ENCODE data around the gene PIK3R2.
A peak's percentile ranks its signal among the peaks of the same experiment; 100 is the strongest.
"Not testable (repeated sequence)": the region's sequence is repeated elsewhere in the genome, so short reads cannot be mapped to it uniquely, and the experiment has no call there.

PIK3R2 gene

DNA sequence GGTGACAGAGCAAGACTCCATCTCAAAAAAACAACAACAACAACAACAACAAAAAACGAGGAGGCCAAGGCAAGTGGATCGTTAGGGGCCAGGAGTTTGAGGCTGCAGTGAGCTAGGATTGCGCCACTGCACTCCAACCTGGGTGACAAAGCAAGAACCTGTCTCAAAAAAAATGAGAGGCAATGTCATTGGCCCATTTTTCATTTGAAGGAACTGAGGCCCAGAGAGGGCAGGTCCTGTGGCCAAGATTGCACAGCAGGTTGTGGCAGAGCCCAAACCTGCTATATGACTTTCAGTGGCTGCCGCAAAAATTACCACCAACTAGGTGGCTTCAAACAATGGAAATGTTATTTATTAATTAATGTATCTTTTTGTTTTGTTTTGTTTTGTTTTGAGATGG is 5.5 kb downstream of the PIK3R2 start:
- H3K9me3 ChIP-seq (ENCODE audit: insufficient read depth, low read depth, low read length), result no peaks in the 10 kb centered on the region
- peaks cover 18% of the 10 kb centered on the region for H3K4me1 ChIP-seq (ENCODE audit: insufficient read depth, low read length, poor library complexity, severe bottlenecking)
- H3K36me3 ChIP-seq (ENCODE audit: insufficient read depth, low read length), result peaks cover 9% of the 10 kb centered on the region; the same call in 1 of the 2 replicates
- H3K9ac ChIP-seq (ENCODE audit: low read depth, low read length, poor library complexity, severe bottlenecking), result no peak overlapping the region
- no peaks in the 10 kb centered on the region for H3K9me2 ChIP-seq (replicated peaks; ENCODE audit: low read depth, low read length)
- H3K79me2 ChIP-seq (ENCODE audit: insufficient read depth, low read length), result peaks cover 25% of the 10 kb centered on the region; the same call in 1 of the 2 replicates
- H3K4me3 ChIP-seq (ENCODE audit: low read length, poor library complexity, severe bottlenecking), result no peak overlapping the region
- H2AFZ ChIP-seq (ENCODE audit: low read length), result no peak overlapping the region
- peaks cover 10% of the 10 kb centered on the region for H4K20me1 ChIP-seq (ENCODE audit: insufficient read depth, low read length, poor library complexity, severe bottlenecking)
- H3K27me3 ChIP-seq (ENCODE audit: insufficient read depth, low read length, poor library complexity, severe bottlenecking), result no peaks in the 10 kb centered on the region
- H3K4me2 ChIP-seq (ENCODE audit: low read depth, low read length, poor library complexity, severe bottlenecking), result no peak overlapping the region
- no peaks in the 10 kb centered on the region for H3F3A ChIP-seq (ENCODE audit: low read depth)
- TF ChIP-seq, protein P1, sequence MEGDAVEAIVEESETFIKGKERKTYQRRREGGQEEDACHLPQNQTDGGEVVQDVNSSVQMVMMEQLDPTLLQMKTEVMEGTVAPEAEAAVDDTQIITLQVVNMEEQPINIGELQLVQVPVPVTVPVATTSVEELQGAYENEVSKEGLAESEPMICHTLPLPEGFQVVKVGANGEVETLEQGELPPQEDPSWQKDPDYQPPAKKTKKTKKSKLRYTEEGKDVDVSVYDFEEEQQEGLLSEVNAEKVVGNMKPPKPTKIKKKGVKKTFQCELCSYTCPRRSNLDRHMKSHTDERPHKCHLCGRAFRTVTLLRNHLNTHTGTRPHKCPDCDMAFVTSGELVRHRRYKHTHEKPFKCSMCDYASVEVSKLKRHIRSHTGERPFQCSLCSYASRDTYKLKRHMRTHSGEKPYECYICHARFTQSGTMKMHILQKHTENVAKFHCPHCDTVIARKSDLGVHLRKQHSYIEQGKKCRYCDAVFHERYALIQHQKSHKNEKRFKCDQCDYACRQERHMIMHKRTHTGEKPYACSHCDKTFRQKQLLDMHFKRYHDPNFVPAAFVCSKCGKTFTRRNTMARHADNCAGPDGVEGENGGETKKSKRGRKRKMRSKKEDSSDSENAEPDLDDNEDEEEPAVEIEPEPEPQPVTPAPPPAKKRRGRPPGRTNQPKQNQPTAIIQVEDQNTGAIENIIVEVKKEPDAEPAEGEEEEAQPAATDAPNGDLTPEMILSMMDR (conservative IDR thresholded peaks at IDR 0.05; ENCODE audit: low read length), result no peak
- no peak for TF ChIP-seq EZH2phosphoT487 (IDR thresholded peaks at IDR 0.05; ENCODE audit: borderline replicate concordance)

DNA sequence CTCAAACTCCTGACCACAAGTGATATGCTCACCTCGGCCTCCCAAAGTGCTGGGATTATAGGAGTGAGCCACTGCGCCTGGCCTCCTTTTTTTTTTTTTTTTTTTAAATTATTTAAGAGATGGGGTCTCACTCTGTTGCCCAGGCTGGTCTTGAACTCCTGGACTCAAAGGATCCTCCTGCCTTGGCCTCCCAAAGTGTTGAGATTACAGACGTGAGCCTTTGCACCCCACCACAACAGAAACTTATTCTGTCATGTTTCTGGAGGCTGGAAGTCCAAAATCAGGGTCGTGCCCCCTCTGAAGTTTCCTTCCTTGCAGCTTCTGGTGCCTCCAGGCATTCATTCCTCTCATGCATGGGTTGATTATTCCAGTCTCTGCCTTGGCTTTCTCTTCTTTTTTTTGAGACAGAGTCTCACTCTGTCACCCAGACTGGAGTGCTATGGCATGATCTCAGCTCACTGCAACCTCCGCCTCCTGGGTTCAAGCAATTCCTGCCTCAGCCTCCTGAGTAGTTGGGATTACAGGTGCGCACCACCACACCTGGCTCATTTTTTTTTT is 6.2 kb downstream of the PIK3R2 start:
- not testable (repeated sequence) for H3K9me2 ChIP-seq (replicated peaks; ENCODE audit: low read depth, low read length); H3K9me3 ChIP-seq (ENCODE audit: insufficient read depth, low read depth, low read length); H4K20me1 ChIP-seq (ENCODE audit: insufficient read depth, low read length, poor library complexity, severe bottlenecking); H2AFZ ChIP-seq (ENCODE audit: low read length); H3K9ac ChIP-seq (ENCODE audit: low read depth, low read length, poor library complexity, severe bottlenecking); H3K27me3 ChIP-seq (ENCODE audit: insufficient read depth, low read length, poor library complexity, severe bottlenecking); H3F3A ChIP-seq (ENCODE audit: low read depth); H3K4me2 ChIP-seq (ENCODE audit: low read depth, low read length, poor library complexity, severe bottlenecking); H3K4me3 ChIP-seq (ENCODE audit: low read length, poor library complexity, severe bottlenecking)
- Histone ChIP-seq H3K79me2 (ENCODE audit: insufficient read depth, low read length) (peaks cover 18% of the 10 kb centered on the region; the same call in 1 of the 2 replicates), H3K36me3 (ENCODE audit: insufficient read depth, low read length) (peaks cover 10% of the 10 kb centered on the region; the same call in 1 of the 2 replicates), H3K4me1 (ENCODE audit: insufficient read depth, low read length, poor library complexity, severe bottlenecking) (peaks cover 12% of the 10 kb centered on the region)

DNA sequence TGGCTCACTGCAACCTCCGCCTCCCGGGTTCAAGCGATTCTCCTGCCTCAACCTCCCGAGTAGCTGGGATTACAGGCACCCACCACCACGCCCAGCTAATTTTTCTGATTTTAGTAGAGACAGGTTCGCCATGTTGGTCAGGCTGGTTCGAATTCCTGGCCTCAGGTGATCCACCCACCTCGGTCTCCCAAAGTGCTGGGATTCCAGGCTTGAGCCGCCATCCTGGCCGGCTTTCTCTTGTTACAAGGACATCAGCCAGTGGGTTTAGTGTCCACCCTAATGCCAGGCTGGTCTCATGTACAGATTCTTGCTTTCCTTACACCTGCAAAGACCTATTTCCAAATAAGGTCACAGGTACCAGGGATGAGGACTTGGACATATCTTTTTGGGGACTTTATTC is 6.8 kb downstream of the PIK3R2 start:
- Histone ChIP-seq H3K79me2 (ENCODE audit: insufficient read depth, low read length) (peaks cover 12% of the 10 kb centered on the region; the same call in 1 of the 2 replicates), H2AFZ (ENCODE audit: low read length) (no peak overlapping the region), H3K9ac (ENCODE audit: low read depth, low read length, poor library complexity, severe bottlenecking) (peak overlapping the region; percentile 74), H3K4me2 (ENCODE audit: low read depth, low read length, poor library complexity, severe bottlenecking) (peak overlapping the region; percentile 78), H3K4me3 (ENCODE audit: low read length, poor library complexity, severe bottlenecking) (no peak overlapping the region), H3F3A (ENCODE audit: low read depth) (no peaks in the 10 kb centered on the region), H3K36me3 (ENCODE audit: insufficient read depth, low read length) (peaks cover 10% of the 10 kb centered on the region; the same call in 1 of the 2 replicates), H3K9me2 (replicated peaks; ENCODE audit: low read depth, low read length) (no peaks in the 10 kb centered on the region), H3K4me1 (ENCODE audit: insufficient read depth, low read length, poor library complexity, severe bottlenecking) (peaks cover 9% of the 10 kb centered on the region), H3K9me3 (ENCODE audit: insufficient read depth, low read depth, low read length) (no peaks in the 10 kb centered on the region), H3K27me3 (ENCODE audit: insufficient read depth, low read length, poor library complexity, severe bottlenecking) (no peaks in the 10 kb centered on the region), H4K20me1 (ENCODE audit: insufficient read depth, low read length, poor library complexity, severe bottlenecking) (no peaks in the 10 kb centered on the region)
- TF ChIP-seq EZH2phosphoT487 (IDR thresholded peaks at IDR 0.05; ENCODE audit: borderline replicate concordance), result no peak
- TF ChIP-seq, protein P1 (conservative IDR thresholded peaks at IDR 0.05; ENCODE audit: low read length), result no peak

DNA sequence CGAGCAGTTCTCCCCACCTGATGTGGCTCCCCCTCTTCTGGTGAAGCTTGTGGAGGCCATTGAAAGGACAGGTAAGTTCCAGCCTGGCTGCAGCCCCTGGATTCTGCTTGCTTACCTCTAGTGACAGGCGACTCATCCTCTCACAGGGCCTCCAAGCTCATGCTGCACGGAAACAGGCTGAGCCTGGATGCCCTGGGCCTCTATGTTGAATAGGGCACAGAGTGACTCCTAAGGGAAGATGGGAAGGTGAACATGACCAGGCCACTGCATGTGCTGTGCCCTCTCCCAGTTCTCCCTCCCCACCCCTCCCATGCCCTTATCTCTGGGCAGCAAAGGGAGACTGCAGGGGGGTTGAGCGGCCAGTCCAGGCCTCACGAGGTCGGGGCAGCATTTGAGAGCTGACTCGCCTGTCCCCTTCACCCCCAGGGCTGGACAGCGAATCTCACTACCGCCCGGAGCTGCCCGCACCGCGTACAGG is 7.6 kb downstream of the PIK3R2 start:
- peaks cover 12% of the 10 kb centered on the region; the same call in 1 of the 2 replicates for H3K36me3 ChIP-seq (ENCODE audit: insufficient read depth, low read length)
- no peaks in the 10 kb centered on the region for H3F3A ChIP-seq (ENCODE audit: low read depth)
- H3K4me3 ChIP-seq (ENCODE audit: low read length, poor library complexity, severe bottlenecking), result peak overlapping the region; percentile 69
- peak overlapping the region; percentile 33; the same call in 1 of the 2 replicates for H2AFZ ChIP-seq (ENCODE audit: low read length)
- H3K4me1 ChIP-seq (ENCODE audit: insufficient read depth, low read length, poor library complexity, severe bottlenecking), result peaks cover 9% of the 10 kb centered on the region
- no peaks in the 10 kb centered on the region for H4K20me1 ChIP-seq (ENCODE audit: insufficient read depth, low read length, poor library complexity, severe bottlenecking)
- peaks cover 6% of the 10 kb centered on the region; the same call in 1 of the 2 replicates for H3K79me2 ChIP-seq (ENCODE audit: insufficient read depth, low read length)
- no peaks in the 10 kb centered on the region for H3K27me3 ChIP-seq (ENCODE audit: insufficient read depth, low read length, poor library complexity, severe bottlenecking)
- TF ChIP-seq, protein P1 (conservative IDR thresholded peaks at IDR 0.05; ENCODE audit: low read length), result no peak
- no peak for TF ChIP-seq EZH2phosphoT487 (IDR thresholded peaks at IDR 0.05; ENCODE audit: borderline replicate concordance)
- peak overlapping the region; percentile 74 for H3K9ac ChIP-seq (ENCODE audit: low read depth, low read length, poor library complexity, severe bottlenecking)
- no peaks in the 10 kb centered on the region for H3K9me2 ChIP-seq (replicated peaks; ENCODE audit: low read depth, low read length)
- no peaks in the 10 kb centered on the region for H3K9me3 ChIP-seq (ENCODE audit: insufficient read depth, low read depth, low read length)
- peak overlapping the region; percentile 78 for H3K4me2 ChIP-seq (ENCODE audit: low read depth, low read length, poor library complexity, severe bottlenecking)
